Islet of Langerhans (tissue), 1 donor: ENCODE measurements around the gene PRKCD.

Experiments
- FAIRE-seq: peaks from one replicate; lab custom pipeline; 2011; peaks lifted over from hg19 to GRCh38; lab: Jason Lieb, UNC

The PRKCD gene

GRCh38 chr3:53192608-53193007 lies 31.6 kb downstream of the PRKCD start:
- FAIRE-seq, result no peak

- FAIRE-seq, result no peak
Measured at GRCh38 chr3:53193466-53194209, 32.6 kb downstream of the PRKCD start.

- FAIRE-seq, result no peak
Measured at GRCh38 chr3:53194210-53195065, 33.4 kb downstream of the PRKCD start.

GRCh38 chr3:53195066-53195450 lies 34.0 kb downstream of the PRKCD start:
- no peak for FAIRE-seq

GRCh38 chr3:53195602-53196574 lies 34.9 kb downstream of the PRKCD start:
- FAIRE-seq, result no peak

- FAIRE-seq, result no peak
Measured at GRCh38 chr3:53196575-53197407, 35.8 kb downstream of the PRKCD start.

- no peak for FAIRE-seq
Measured at GRCh38 chr3:53198256-53198977, 37.4 kb downstream of the PRKCD start.

GRCh38 chr3:53198996-53199395 lies 38.0 kb downstream of the PRKCD start:
- FAIRE-seq, result no peak

- FAIRE-seq, result no peak
Measured at GRCh38 chr3:53199834-53200233, 38.8 kb downstream of the PRKCD start.

- FAIRE-seq, result no peak
Measured at GRCh38 chr3:53200501-53201498, 39.8 kb downstream of the PRKCD start.

- FAIRE-seq, result no peak
Measured at GRCh38 chr3:53202331-53203015, 41.5 kb downstream of the PRKCD start.

GRCh38 chr3:53211706-53212702 lies 51.0 kb downstream of the PRKCD start:
- FAIRE-seq, result no peak

GRCh38 chr3:53213276-53213675 lies 52.3 kb downstream of the PRKCD start:
- no peak for FAIRE-seq

- no peak for FAIRE-seq
Measured at GRCh38 chr3:53215816-53216215, 54.8 kb downstream of the PRKCD start.

GRCh38 chr3:53216723-53217122 lies 55.7 kb downstream of the PRKCD start:
- FAIRE-seq, result no peak

GRCh38 chr3:53217175-53217574 lies 56.2 kb downstream of the PRKCD start:
- FAIRE-seq, result no peak

- no peak for FAIRE-seq
Measured at GRCh38 chr3:53218131-53218530, 57.1 kb downstream of the PRKCD start.
